SK-N-SH treated with all-trans-retinoic acid at 6 μM for 48 hours (cell line): ENCODE data around the gene MT1F.

Source experiments
- ATAC-seq: fragments of 200-7000 bp; cut with Tn5 transposase; 3 replicates; pipeline ENCODE4 v1.9.1; 2020; ENCODE audit warnings: mild to moderate bottlenecking, moderate library complexity
- ARNTL ChIP-seq: fragments of 450-650 bp; formaldehyde crosslinking; IDR thresholded peaks from 2 replicates; pipeline ENCODE4 v1.5.0; 2020; ENCODE audit warnings: low read depth, mild to moderate bottlenecking, moderate library complexity, borderline replicate concordance
- BACH2 ChIP-seq: fragments of 250-450 bp; sonication (Bioruptor Pico); IDR thresholded peaks from 2 replicates; pipeline ENCODE4 v1.9.0; 2021; ENCODE audit warnings: mild to moderate bottlenecking, borderline replicate concordance
- CREB5 ChIP-seq: fragments of 250-450 bp; sonication (Bioruptor Pico); IDR thresholded peaks from 2 replicates; pipeline ENCODE4 v1.5.1; 2020; ENCODE audit warnings: low read depth, mild to moderate bottlenecking, moderate library complexity
- CSDC2 ChIP-seq: fragments of 250-450 bp; sonication (Bioruptor Pico); IDR thresholded peaks from 2 replicates; pipeline ENCODE4 v1.5.0; 2020; ENCODE audit warnings: mild to moderate bottlenecking, moderate library complexity
- CSRNP3 ChIP-seq: fragments of 250-450 bp; sonication (Bioruptor Pico); IDR thresholded peaks from 2 replicates; pipeline ENCODE4 v1.5.1; 2021; ENCODE audit warnings: mild to moderate bottlenecking, moderate library complexity
- ESRRG ChIP-seq: fragments of 250-450 bp; sonication (Bioruptor Pico); IDR thresholded peaks from 2 replicates; pipeline ENCODE4 v1.6.1; 2021; ENCODE audit warnings: mild to moderate bottlenecking
- GLIS3 ChIP-seq: fragments of 250-450 bp; sonication (Bioruptor Pico); IDR thresholded peaks from 2 replicates; pipeline ENCODE4 v1.5.0; 2020; ENCODE audit warnings: mild to moderate bottlenecking, moderate library complexity
- ISL1 ChIP-seq: fragments of 250-450 bp; sonication (Bioruptor Pico); IDR thresholded peaks from 2 replicates; pipeline ENCODE4 v2.1.2; 2022; ENCODE audit warnings: mild to moderate bottlenecking, moderate library complexity
- OSR1 ChIP-seq: fragments of 250-450 bp; sonication (Bioruptor Pico); IDR thresholded peaks from 2 replicates; pipeline ENCODE4 v1.8.0; 2022; ENCODE audit warnings: moderate library complexity, mild to moderate bottlenecking, inconsistent platforms
- PPARA ChIP-seq: fragments of 250-450 bp; sonication (Bioruptor Pico); IDR thresholded peaks from 2 replicates; pipeline ENCODE4 v1.5.0; 2020; ENCODE audit warnings: mild to moderate bottlenecking, borderline replicate concordance
- RARB ChIP-seq: fragments of 250-450 bp; sonication (Bioruptor Pico); IDR thresholded peaks from 2 replicates; pipeline ENCODE4 v1.8.0; 2021; ENCODE audit warnings: mild to moderate bottlenecking, moderate library complexity
- TCF4 ChIP-seq: fragments of 250-450 bp; sonication (Bioruptor Pico); IDR thresholded peaks from 2 replicates; pipeline ENCODE4 v1.8.0; 2021; ENCODE audit warnings: mild to moderate bottlenecking, moderate library complexity, borderline replicate concordance
- TOX ChIP-seq: fragments of 250-450 bp; sonication (Bioruptor Pico); IDR thresholded peaks from 2 replicates; pipeline ENCODE4 v1.8.0; 2021; ENCODE audit warnings: mild to moderate bottlenecking, moderate library complexity, borderline replicate concordance
- TSHZ2 ChIP-seq: fragments of 250-450 bp; sonication (Bioruptor Pico); IDR thresholded peaks from 2 replicates; pipeline ENCODE4 v1.5.0; 2020; ENCODE audit warnings: mild to moderate bottlenecking, moderate library complexity
- ZC3H10 ChIP-seq: fragments of 250-450 bp; sonication (Bioruptor Pico); IDR thresholded peaks from 2 replicates; pipeline ENCODE4 v1.5.1; 2021; ENCODE audit warnings: mild to moderate bottlenecking, moderate library complexity
- ZFP30 ChIP-seq: fragments of 450-650 bp; formaldehyde crosslinking; IDR thresholded peaks from 2 replicates; pipeline ENCODE4 v1.5.0; 2022; ENCODE audit warnings: mild to moderate bottlenecking, moderate library complexity
- ZNF565 ChIP-seq: fragments of 450-650 bp; formaldehyde crosslinking; conservative IDR thresholded peaks from 2 replicates; pipeline ENCODE4 v1.5.0; 2020; ENCODE audit warnings: low read depth, mild to moderate bottlenecking, moderate library complexity
- ZNF70 ChIP-seq: fragments of 450-650 bp; formaldehyde crosslinking; IDR thresholded peaks from 2 replicates; pipeline ENCODE4 v1.5.0; 2020; ENCODE audit warnings: mild to moderate bottlenecking, moderate library complexity
- TF ChIP-seq, protein P1 (sequence below): fragments of 250-450 bp; sonication (Bioruptor Pico); IDR thresholded peaks from 2 replicates; pipeline ENCODE4 v1.8.0; 2021; ENCODE audit warnings: low read depth, mild to moderate bottlenecking, moderate library complexity, borderline replicate concordance
- TF ChIP-seq, protein P2 (sequence below): fragments of 250-450 bp; sonication (Bioruptor Pico); IDR thresholded peaks from 2 replicates; pipeline ENCODE4 v1.8.0; 2020; ENCODE audit warnings: mild to moderate bottlenecking, moderate library complexity, borderline replicate concordance

MT1F gene

GRCh38 chr16:56679078-56679730, 21.4 kb downstream of the MT1F start:
- TF ChIP-seq ESRRG (CRISPR knock-in tag): no peak
- no peak for TF ChIP-seq GLIS3
- no peak for TF ChIP-seq ZC3H10 (CRISPR knock-in tag)
- no peak for TF ChIP-seq OSR1
- ATAC-seq: no peak

GRCh38 chr16:56679818-56680217, 22.1 kb downstream of the MT1F start:
- TF ChIP-seq, protein P1, sequence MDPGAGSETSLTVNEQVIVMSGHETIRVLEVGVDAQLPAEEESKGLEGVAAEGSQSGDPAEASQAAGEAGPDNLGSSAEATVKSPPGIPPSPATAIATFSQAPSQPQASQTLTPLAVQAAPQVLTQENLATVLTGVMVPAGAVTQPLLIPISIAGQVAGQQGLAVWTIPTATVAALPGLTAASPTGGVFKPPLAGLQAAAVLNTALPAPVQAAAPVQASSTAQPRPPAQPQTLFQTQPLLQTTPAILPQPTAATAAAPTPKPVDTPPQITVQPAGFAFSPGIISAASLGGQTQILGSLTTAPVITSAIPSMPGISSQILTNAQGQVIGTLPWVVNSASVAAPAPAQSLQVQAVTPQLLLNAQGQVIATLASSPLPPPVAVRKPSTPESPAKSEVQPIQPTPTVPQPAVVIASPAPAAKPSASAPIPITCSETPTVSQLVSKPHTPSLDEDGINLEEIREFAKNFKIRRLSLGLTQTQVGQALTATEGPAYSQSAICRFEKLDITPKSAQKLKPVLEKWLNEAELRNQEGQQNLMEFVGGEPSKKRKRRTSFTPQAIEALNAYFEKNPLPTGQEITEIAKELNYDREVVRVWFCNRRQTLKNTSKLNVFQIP (CRISPR knock-in tag): no peak
- TF ChIP-seq BACH2 (CRISPR knock-in tag): no peak
- no peak for TF ChIP-seq TOX (CRISPR knock-in tag)
- no peak for TF ChIP-seq RARB
- no peak for TF ChIP-seq ARNTL (CRISPR knock-in tag)
- no peak for TF ChIP-seq ESRRG (CRISPR knock-in tag)
- no peak for TF ChIP-seq OSR1
- TF ChIP-seq ZNF565 (CRISPR knock-in tag): no peak
- no peak for TF ChIP-seq ZFP30
- no peak for ATAC-seq

GRCh38 chr16:56681939-56682702, 24.4 kb downstream of the MT1F start, which contains the start of gene MT1X:
MT1X (plus strand) TSS chr16:56682470; CDS start chr16:56682541, 71 bp downstream.
- ATAC-seq: peak; percentile 99
- TF ChIP-seq TCF4 (CRISPR knock-in tag) (no peak), ZNF70 (CRISPR knock-in tag) (no peak), ZC3H10 (CRISPR knock-in tag) (no peak), ESRRG (CRISPR knock-in tag) (no peak), ISL1 (no peak), CSDC2 (no peak), TOX (CRISPR knock-in tag) (no peak), ZNF565 (CRISPR knock-in tag) (no peak), TSHZ2 (CRISPR knock-in tag) (no peak), RARB (no peak), ARNTL (CRISPR knock-in tag) (no peak), CREB5 (no peak), PPARA (CRISPR knock-in tag) (no peak), ZFP30 (no peak), CSRNP3 (CRISPR knock-in tag) (no peak)
- TF ChIP-seq, protein P2, sequence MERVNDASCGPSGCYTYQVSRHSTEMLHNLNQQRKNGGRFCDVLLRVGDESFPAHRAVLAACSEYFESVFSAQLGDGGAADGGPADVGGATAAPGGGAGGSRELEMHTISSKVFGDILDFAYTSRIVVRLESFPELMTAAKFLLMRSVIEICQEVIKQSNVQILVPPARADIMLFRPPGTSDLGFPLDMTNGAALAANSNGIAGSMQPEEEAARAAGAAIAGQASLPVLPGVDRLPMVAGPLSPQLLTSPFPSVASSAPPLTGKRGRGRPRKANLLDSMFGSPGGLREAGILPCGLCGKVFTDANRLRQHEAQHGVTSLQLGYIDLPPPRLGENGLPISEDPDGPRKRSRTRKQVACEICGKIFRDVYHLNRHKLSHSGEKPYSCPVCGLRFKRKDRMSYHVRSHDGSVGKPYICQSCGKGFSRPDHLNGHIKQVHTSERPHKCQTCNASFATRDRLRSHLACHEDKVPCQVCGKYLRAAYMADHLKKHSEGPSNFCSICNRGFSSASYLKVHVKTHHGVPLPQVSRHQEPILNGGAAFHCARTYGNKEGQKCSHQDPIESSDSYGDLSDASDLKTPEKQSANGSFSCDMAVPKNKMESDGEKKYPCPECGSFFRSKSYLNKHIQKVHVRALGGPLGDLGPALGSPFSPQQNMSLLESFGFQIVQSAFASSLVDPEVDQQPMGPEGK (CRISPR knock-in tag): no peak
- TF ChIP-seq, protein P1 (CRISPR knock-in tag): no peak
- TF ChIP-seq, all 23 proteins: peak for 0
